ENCODE data around the gene NAA10. TPM values are rescaled to one million over a fixed set of nuclear protein-coding genes. Genes with fewer than 3 reads are reported as not detected.

Gene NAA10
- total and polyA plus RNA-seq, 7 donors = 105 to 203 (median 166) TPM

DNA sequence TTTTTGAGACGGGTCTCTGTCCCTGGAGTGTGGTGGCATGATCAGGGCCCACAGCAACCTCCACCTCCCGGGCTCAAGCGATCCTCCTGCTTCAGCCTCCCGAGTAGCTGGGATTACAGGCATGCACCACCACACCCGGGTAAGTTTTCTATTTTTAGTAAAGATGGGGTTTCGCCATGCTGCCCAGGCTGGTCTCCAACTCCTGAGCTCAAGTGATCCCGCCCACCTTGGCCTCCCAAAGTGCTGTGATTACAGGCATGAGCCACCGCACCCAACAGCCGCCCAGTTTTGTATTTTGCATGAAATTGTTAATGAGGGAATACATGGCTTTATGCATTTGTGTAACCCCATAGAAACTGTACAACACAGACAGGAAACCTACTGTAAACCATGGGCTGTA is 6.0 kb downstream of the NAA10 start:
- no peaks in the 10 kb centered on the region for H3K27me3 ChIP-seq (ENCODE audit: insufficient read depth in 3 of 3, low read length in 2 of 3)
- ATAC-seq (peak in 1 of 4 donors; percentile 11), DNase-seq (no peak)
- H3K4me3 ChIP-seq = peak overlapping the region; percentile 86
- peaks cover 31% of the 10 kb centered on the region for H3K4me1 ChIP-seq
- intact Hi-C loops (cut with DNase I) = no loop called here
- peak overlapping the region; percentile 94 for H3K27ac ChIP-seq
- H3K36me3 ChIP-seq (ENCODE audit: insufficient read depth in 1 of 2, low read depth in 1 of 2) = peaks cover 3 to 48% of the 10 kb centered on the region in 2 donors
- TF ChIP-seq, protein P1, sequence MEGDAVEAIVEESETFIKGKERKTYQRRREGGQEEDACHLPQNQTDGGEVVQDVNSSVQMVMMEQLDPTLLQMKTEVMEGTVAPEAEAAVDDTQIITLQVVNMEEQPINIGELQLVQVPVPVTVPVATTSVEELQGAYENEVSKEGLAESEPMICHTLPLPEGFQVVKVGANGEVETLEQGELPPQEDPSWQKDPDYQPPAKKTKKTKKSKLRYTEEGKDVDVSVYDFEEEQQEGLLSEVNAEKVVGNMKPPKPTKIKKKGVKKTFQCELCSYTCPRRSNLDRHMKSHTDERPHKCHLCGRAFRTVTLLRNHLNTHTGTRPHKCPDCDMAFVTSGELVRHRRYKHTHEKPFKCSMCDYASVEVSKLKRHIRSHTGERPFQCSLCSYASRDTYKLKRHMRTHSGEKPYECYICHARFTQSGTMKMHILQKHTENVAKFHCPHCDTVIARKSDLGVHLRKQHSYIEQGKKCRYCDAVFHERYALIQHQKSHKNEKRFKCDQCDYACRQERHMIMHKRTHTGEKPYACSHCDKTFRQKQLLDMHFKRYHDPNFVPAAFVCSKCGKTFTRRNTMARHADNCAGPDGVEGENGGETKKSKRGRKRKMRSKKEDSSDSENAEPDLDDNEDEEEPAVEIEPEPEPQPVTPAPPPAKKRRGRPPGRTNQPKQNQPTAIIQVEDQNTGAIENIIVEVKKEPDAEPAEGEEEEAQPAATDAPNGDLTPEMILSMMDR (IDR thresholded peaks at IDR 0.05) = no peak
- 24 to 38% (median 30%) methylated on average over 9 of the region's 9 CpGs for WGBS, 3 donors
- H3K9me3 ChIP-seq = no peaks in the 10 kb centered on the region

DNA sequence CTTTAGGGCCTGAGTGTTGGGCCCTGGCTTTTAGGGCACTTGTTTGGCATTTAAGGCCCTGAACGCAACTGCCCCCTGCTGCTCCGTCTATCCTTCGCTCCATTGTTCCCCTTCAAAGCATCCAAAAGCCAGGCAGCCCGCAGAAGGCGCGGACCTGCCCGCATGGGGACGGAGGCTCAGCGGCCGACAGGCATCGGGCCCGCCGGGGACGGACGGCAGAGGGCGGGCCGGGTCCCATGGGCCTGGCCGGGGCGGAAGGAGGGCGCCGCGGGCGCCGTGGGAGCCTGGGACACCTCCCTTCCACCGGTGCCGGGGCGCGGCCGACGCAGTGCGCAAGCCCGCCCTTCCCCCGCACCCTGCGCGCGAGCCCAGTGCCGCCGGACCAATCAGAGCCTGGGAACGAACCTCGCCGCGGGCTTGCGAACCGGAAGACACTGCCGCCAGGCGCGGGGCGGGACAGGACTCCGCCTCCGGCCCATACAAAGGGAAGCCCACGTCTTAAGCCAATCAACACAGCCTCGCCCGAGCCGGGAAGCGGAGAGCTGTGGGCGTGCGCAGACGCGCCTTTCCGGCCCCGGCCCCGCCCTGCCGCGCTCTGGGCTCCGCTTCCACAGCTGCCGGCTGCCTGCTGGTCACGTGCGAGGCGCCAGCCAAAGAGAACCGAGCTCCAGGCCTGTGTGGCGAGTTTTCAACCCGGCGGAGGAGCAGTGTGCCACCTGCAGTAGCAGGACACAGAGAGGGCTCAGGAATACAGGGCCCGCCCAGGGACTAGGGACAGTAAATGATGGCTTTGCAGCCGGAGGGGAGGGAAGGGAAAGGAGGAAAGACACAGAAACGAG is 6.7 kb downstream of the NAA10 start:
- no peaks in the 10 kb centered on the region for H3K27me3 ChIP-seq (ENCODE audit: insufficient read depth in 3 of 3, low read length in 2 of 3)
- WGBS, 3 donors = 0 to 10% (median 1%) methylated on average over 22 to 76 of the region's 76 CpGs
- H3K36me3 ChIP-seq (ENCODE audit: insufficient read depth in 1 of 2, low read depth in 1 of 2) = peaks cover 3 to 41% of the 10 kb centered on the region in 2 donors
- no peaks in the 10 kb centered on the region for H3K9me3 ChIP-seq
- H3K27ac ChIP-seq = peak overlapping the region; percentile 94
- TF ChIP-seq, protein P1 (IDR thresholded peaks at IDR 0.05) = peak; percentile 22
- peak overlapping the region; percentile 86 for H3K4me3 ChIP-seq
- DNase-seq (peak; percentile 96 to 99), ATAC-seq (peak; percentile 93 to 95 (median 93))
- intact Hi-C loops (cut with DNase I) = no loop called here
- peaks cover 30% of the 10 kb centered on the region for H3K4me1 ChIP-seq

DNA sequence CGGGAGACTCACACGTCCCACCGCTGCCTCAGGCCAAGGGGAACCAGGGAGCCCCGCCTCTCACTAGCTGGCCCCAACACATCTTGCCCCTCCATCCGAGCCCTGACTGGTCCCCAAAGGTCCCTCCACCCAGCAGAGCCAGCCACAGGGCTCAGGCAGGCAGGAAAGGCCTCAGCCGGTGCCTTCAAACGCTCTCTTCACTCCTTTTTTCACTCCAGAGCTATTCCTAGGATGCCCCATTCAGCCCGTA is 7.2 kb downstream of the NAA10 start:
- intact Hi-C loops (cut with DNase I) = no loop called here
- ATAC-seq (peak in 3 of 4 donors; percentile 0 to 5 (median 4)), DNase-seq (no peak)
- Histone ChIP-seq H3K4me1 (peaks cover 32% of the 10 kb centered on the region), H3K27ac (peak overlapping the region; percentile 94), H3K27me3 (ENCODE audit: insufficient read depth in 3 of 3, low read length in 2 of 3) (no peaks in the 10 kb centered on the region), H3K4me3 (peak overlapping the region; percentile 86), H3K36me3 (ENCODE audit: insufficient read depth in 1 of 2, low read depth in 1 of 2) (peaks cover 3 to 35% of the 10 kb centered on the region in 2 donors), H3K9me3 (no peaks in the 10 kb centered on the region)
- WGBS, 3 donors = 0 to 18% (median 0%) methylated on average over 2 to 8 of the region's 8 CpGs
- TF ChIP-seq, protein P1 (IDR thresholded peaks at IDR 0.05) = no peak

DNA sequence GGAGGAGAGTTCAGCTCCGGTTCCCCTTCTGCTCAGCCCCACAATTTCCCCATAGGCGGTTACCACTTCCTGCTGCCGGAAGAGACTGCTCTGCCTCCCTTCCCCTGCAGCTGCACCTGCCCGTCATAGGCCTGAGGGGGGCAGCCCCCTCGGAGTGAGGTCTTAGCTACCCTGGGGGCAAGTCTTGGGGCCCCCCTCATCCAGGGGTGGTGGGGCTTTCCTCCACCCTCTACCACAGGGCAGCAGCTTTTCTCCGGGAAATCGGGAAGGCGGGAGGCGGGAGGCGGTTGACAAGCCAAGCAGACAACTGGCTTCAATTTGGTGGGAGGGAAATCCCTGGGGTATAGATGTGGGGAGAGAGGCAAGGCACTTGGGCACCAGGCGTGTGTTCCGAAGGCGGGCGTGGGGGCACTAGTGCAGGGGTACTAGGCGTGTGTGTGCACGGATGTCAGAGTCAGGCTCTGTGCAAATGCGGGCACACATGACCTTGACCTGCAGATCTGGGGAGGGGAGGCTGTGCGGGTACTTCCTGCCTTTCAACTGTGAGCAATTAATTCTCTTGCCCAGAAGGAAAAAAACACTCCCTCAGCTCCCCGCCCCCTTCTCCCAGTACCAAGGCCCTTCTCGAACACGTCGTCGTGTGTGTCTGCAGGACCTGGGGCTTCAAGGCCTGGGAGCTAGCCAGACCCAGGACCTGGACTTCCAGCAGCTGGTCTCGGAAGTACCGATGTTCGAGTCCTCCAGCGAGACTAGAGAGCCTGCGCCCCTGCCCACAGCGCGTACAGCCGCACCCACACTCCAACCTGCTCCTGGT is 7.8 kb downstream of the NAA10 start:
- Histone ChIP-seq H3K4me1 (peaks cover 32% of the 10 kb centered on the region), H3K27ac (peak overlapping the region; percentile 94), H3K36me3 (ENCODE audit: insufficient read depth in 1 of 2, low read depth in 1 of 2) (peaks cover 3 to 30% of the 10 kb centered on the region in 2 donors), H3K27me3 (ENCODE audit: insufficient read depth in 3 of 3, low read length in 2 of 3) (no peaks in the 10 kb centered on the region), H3K9me3 (no peaks in the 10 kb centered on the region), H3K4me3 (peak overlapping the region; percentile 86)
- WGBS, 3 donors = 4 to 27% (median 6%) methylated on average over 23 to 31 of the region's 31 CpGs
- intact Hi-C loops (cut with DNase I) = no loop called here
- DNase-seq = peak; percentile 51 to 75
- ATAC-seq = peak in 2 of 4 donors; percentile 2 to 9
- TF ChIP-seq, protein P1 (IDR thresholded peaks at IDR 0.05) = no peak

Measured in psoas muscle (tissue), 8 donors.